ENCODE results near the gene NLGN3. TPM values are rescaled to one million over a fixed set of nuclear protein-coding genes. Genes with fewer than 3 reads are reported as not detected.
A peak's percentile ranks its signal among the peaks of the same experiment; 100 is the strongest.

Gene NLGN3
- total RNA-seq, 1 experiment from 2014 or later: 0.28 TPM

DNA sequence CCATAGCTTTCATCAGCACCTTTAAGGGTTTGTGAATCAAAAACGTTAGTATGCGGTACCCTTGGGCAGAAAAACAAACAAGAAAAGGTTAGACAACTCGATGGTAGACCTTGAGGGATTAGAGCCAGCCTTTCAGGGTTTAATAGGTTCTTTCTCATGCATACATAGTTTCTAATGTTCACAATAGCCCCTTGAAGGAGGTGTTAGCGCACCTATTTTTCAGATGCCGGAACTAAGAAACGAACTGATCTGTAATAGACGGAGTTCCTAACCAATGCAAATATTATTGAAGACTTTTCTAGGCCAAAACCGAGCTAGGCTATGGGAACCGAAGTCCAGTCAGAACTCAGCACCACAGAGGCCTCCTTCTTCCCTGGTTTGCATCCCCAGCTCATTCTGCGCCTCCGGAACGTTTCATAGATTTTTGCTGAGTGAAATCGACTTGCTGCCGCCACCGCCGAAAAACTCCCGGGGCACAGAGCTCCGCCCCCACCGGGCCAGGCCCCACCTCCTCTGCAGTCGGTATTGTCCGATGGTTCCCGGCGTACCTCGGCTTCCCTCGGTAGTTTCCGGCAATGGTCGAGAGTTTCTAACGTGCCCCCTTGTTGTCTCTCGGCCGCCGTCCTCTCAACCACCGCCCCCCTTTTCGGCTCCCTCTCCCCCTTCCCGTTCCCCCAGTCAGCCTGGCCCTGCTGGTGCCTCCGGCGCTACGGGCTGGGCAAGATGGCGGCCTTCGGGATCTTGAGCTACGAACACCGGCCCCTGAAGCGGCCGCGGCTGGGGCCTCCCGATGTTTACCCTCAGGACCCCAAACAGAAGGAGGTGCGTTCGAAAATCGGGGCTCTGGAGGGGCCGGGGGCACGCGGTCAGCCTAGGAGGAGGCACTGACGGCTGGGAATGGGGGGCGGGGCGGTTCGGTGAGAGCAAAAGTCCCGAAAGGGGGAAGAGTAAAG, 26.3 kb upstream of the NLGN3 start, which contains the start of gene MED12:
MED12 (plus strand) TSS at position 565 of the 953 bp plus-strand sequence; CDS start at position 724, 159 bp downstream.
- no peaks in the 10 kb centered on the region; the same call in 1 of the 2 replicates for H3K36me3 ChIP-seq (ENCODE audit: control insufficient read depth, insufficient read depth, low read length)
- H3K4me3 ChIP-seq (ENCODE audit: low read depth in 2 of 2, low read length in 2 of 2): peak within 1 kb of the TSS; percentile 75 to 81
- in situ Hi-C loops (cut with HindIII; ENCODE audit: low pct_unique_long_range_greater_than_20kb, low sequenced_read_pairs): no loop called here
- peaks cover 5% of the 10 kb centered on the region for H3K4me1 ChIP-seq (ENCODE audit: control insufficient read depth, insufficient read depth, low read length)
- CTCF ChIA-PET: no interaction called here
- intact Hi-C loops (cut with micrococcal nuclease; ENCODE audit: unreplicated experiment): no loop called here
- no peaks in the 10 kb centered on the region for H3K9me3 ChIP-seq (ENCODE audit: control insufficient read depth, insufficient read depth, low read depth, low read length)
- no peak for DNase-seq (ENCODE audit: low read depth, low spot score)
- TF ChIP-seq TCF7L2 (IDR thresholded peaks at IDR 0.05; ENCODE audit: low read depth, low read length): no peak
- TF ChIP-seq, protein P1, sequence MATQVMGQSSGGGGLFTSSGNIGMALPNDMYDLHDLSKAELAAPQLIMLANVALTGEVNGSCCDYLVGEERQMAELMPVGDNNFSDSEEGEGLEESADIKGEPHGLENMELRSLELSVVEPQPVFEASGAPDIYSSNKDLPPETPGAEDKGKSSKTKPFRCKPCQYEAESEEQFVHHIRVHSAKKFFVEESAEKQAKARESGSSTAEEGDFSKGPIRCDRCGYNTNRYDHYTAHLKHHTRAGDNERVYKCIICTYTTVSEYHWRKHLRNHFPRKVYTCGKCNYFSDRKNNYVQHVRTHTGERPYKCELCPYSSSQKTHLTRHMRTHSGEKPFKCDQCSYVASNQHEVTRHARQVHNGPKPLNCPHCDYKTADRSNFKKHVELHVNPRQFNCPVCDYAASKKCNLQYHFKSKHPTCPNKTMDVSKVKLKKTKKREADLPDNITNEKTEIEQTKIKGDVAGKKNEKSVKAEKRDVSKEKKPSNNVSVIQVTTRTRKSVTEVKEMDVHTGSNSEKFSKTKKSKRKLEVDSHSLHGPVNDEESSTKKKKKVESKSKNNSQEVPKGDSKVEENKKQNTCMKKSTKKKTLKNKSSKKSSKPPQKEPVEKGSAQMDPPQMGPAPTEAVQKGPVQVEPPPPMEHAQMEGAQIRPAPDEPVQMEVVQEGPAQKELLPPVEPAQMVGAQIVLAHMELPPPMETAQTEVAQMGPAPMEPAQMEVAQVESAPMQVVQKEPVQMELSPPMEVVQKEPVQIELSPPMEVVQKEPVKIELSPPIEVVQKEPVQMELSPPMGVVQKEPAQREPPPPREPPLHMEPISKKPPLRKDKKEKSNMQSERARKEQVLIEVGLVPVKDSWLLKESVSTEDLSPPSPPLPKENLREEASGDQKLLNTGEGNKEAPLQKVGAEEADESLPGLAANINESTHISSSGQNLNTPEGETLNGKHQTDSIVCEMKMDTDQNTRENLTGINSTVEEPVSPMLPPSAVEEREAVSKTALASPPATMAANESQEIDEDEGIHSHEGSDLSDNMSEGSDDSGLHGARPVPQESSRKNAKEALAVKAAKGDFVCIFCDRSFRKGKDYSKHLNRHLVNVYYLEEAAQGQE (IDR thresholded peaks at IDR 0.05; ENCODE audit: insufficient read depth in 1 of 2, low read depth in 2 of 2, low read length in 1 of 2): no peak
- TF ChIP-seq, protein P2, sequence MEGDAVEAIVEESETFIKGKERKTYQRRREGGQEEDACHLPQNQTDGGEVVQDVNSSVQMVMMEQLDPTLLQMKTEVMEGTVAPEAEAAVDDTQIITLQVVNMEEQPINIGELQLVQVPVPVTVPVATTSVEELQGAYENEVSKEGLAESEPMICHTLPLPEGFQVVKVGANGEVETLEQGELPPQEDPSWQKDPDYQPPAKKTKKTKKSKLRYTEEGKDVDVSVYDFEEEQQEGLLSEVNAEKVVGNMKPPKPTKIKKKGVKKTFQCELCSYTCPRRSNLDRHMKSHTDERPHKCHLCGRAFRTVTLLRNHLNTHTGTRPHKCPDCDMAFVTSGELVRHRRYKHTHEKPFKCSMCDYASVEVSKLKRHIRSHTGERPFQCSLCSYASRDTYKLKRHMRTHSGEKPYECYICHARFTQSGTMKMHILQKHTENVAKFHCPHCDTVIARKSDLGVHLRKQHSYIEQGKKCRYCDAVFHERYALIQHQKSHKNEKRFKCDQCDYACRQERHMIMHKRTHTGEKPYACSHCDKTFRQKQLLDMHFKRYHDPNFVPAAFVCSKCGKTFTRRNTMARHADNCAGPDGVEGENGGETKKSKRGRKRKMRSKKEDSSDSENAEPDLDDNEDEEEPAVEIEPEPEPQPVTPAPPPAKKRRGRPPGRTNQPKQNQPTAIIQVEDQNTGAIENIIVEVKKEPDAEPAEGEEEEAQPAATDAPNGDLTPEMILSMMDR (IDR thresholded peaks at IDR 0.05): no peak
- peak; percentile 47; the same call in 1 of the 2 replicates for TF ChIP-seq POLR2AphosphoS5 (IDR thresholded peaks at IDR 0.05; ENCODE audit: low read depth, low read length)
- TF ChIP-seq SIN3A (IDR thresholded peaks at IDR 0.05; ENCODE audit: borderline replicate concordance, insufficient read depth, low read depth, low read length): no peak
- peak within 1 kb of the TSS; percentile 81 for H3K27ac ChIP-seq (ENCODE audit: low read length)
- ATAC-seq: peak; percentile 99
- no TSS peak for BruUV-seq (replicated peaks)
- POLR2A ChIA-PET: interaction anchor here (0.6 kb wide), 1 partner anchor 64 kb away, joined by 3 read pairs; no protein-coding TSS in a partner anchor
- no peaks in the 10 kb centered on the region for H3K27me3 ChIP-seq (ENCODE audit: control insufficient read depth, insufficient read depth, low read length)

DNA sequence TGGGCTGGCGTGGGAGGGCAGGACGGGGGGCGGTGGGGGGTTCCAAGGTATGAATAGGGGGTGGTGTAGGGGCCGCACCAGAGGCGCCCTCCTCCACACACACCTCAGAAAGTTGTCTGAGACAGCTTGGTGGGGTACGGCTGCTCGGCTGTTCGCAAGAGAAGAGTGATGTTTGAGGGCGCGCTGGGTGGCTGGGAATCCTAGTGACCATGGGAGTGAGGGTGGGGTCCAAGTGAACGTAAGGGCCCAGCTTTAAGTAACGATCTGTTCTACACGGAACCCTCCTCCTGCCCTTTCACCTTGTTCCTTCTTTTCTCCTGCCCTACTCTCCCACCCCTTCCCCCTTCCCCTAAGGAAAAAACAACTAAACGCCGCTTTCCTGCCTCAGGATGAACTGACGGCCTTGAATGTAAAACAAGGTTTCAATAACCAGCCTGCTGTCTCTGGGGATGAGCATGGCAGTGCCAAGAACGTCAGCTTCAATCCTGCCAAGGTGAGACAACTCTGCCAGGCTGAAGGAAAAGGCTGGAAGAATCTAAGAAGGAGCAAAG, 25.6 kb upstream of the NLGN3 start:
- no peak for DNase-seq (ENCODE audit: low read depth, low spot score)
- POLR2A ChIA-PET: no interaction called here
- TF ChIP-seq, protein P2 (IDR thresholded peaks at IDR 0.05): no peak
- in situ Hi-C loops (cut with HindIII; ENCODE audit: low pct_unique_long_range_greater_than_20kb, low sequenced_read_pairs) (no loop called here), intact Hi-C loops (cut with micrococcal nuclease; ENCODE audit: unreplicated experiment) (no loop called here)
- no TSS peak for BruUV-seq (replicated peaks)
- ATAC-seq: peak; percentile 37; the same call in 1 of the 2 replicates
- H3K36me3 ChIP-seq (ENCODE audit: control insufficient read depth, insufficient read depth, low read length): peaks cover 3% of the 10 kb centered on the region
- peaks cover 5% of the 10 kb centered on the region for H3K4me1 ChIP-seq (ENCODE audit: control insufficient read depth, insufficient read depth, low read length)
- no peaks in the 10 kb centered on the region for H3K27me3 ChIP-seq (ENCODE audit: control insufficient read depth, insufficient read depth, low read length)
- peak overlapping the region; percentile 81 for H3K27ac ChIP-seq (ENCODE audit: low read length)
- CTCF ChIA-PET: no interaction called here
- peak overlapping the region; percentile 75 to 81 for H3K4me3 ChIP-seq (ENCODE audit: low read depth in 2 of 2, low read length in 2 of 2)
- no peaks in the 10 kb centered on the region for H3K9me3 ChIP-seq (ENCODE audit: control insufficient read depth, insufficient read depth, low read depth, low read length)

Data from Panc1 (cell line).